GM23338 (cell line): Measurements from ENCODE around the gene BECN2. TPM values are rescaled to one million over a fixed set of nuclear protein-coding genes. Genes with fewer than 3 reads are reported as not detected.

ENCODE experiments used
- polyA plus RNA-seq: library from polyadenylated mRNA; unstranded; fragments of >200 nt; fragmentation: Nextera tagmentation; extraction: Ambion mirVana; gene quantifications from 2 replicates; pipeline ENCODE4 v1.2.1, GENCODE V29; 2016
- total RNA-seq: library from RNA; depleted of rRNA; stranded (reverse); fragments of >200 nt; shearing (Covaris generic); gene quantifications from 2 replicates; pipeline ENCODE4 v1.2.3, GENCODE V29; 2014; rRNA removed

The BECN2 gene
- total and polyA plus RNA-seq, 2 experiments from 2014 or later, result not detected

Other genes starting within 250 kb of the BECN2 start
- gene EXO1, start 109.6 kb upstream of the BECN2 start, total RNA-seq, result 23.7 and 34.0 TPM in 2 replicates
- 13.0 and 16.2 TPM in 2 replicates for gene EXO1, start 109.6 kb upstream of the BECN2 start, polyA plus RNA-seq
- 1.1 and 1.7 TPM in 2 replicates for gene MAP1LC3C, start 41.3 kb downstream of the BECN2 start, total RNA-seq
- gene MAP1LC3C, start 41.3 kb downstream of the BECN2 start, polyA plus RNA-seq, result 0.61 and 1.2 TPM in 2 replicates